K562 (cell line): ENCODE results near the gene ARHGEF33. TPM values are rescaled to one million over a fixed set of nuclear protein-coding genes. Genes with fewer than 3 reads are reported as not detected.

Experiments
- ASH1L ChIP-seq: fragments of 450-650 bp; IDR thresholded peaks from 2 replicates; pipeline ENCODE4 v1.6.1; 2018; ENCODE audit warnings: borderline replicate concordance, mild to moderate bottlenecking, low read depth; ENCODE audit not compliant: partially characterized antibody
- HINFP ChIP-seq: fragments of 450-650 bp; conservative IDR thresholded peaks from 2 replicates; pipeline ENCODE4 v1.6.1; 2016; ENCODE audit warnings: missing genetic modification characterization, low read depth, mild to moderate bottlenecking, control low read depth, missing compliant biosample characterization
- KLF10 ChIP-seq: fragments of 250-450 bp; sonication (Bioruptor Pico); IDR thresholded peaks from 2 replicates; pipeline ENCODE4 v1.6.1; 2021; ENCODE audit warnings: matching md5 sums
- SMAD1 ChIP-seq: fragments of 150-350 bp; IDR thresholded peaks from 2 replicates; pipeline ENCODE4 v1.6.1; 2014; ENCODE audit warnings: low read length, low read depth; ENCODE audit not compliant: partially characterized antibody
- TOE1 ChIP-seq, 2 experiments: fragments of 450-650 bp in 1 of 2; sonication (generic) in 1 of 2; formaldehyde crosslinking in 1 of 2; IDR thresholded peaks; 2 replicates each; pipeline versions ENCODE4 v1.7.1 to v1.8.0; 2016 to 2022; ENCODE audit warnings: borderline replicate concordance in 2 of 2, mild to moderate bottlenecking in 2 of 2, antibody characterized with exemption in 1 of 2, inconsistent platforms in 1 of 2, low read depth in 1 of 2, missing genetic modification reagents in 1 of 2, moderate library complexity in 1 of 2
- ZNF121 ChIP-seq: sonication (generic); formaldehyde crosslinking; conservative IDR thresholded peaks from 2 replicates; pipeline ENCODE4 v1.8.0; 2022; ENCODE audit warnings: missing genetic modification reagents
- ZNF511 ChIP-seq: sonication (generic); formaldehyde crosslinking; IDR thresholded peaks from 2 replicates; pipeline ENCODE4 v1.8.0; 2022; ENCODE audit warnings: mild to moderate bottlenecking, missing genetic modification reagents
- ZNF780A ChIP-seq: fragments of 250-450 bp; sonication (Bioruptor Pico); IDR thresholded peaks from 2 replicates; pipeline ENCODE4 v1.5.0; 2021; ENCODE audit warnings: mild to moderate bottlenecking
- polyA plus RNA-seq, 8 experiments: library from polyadenylated mRNA; depleted of rRNA in 4 of 8; stranded (reverse) in 5 of 8; unstranded in 3 of 8; fragments of >200 nt; fragmentation: Nextera tagmentation in 2 of 8; fragmentation: Illumina TruSeq in 1 of 8; extraction: Ambion mirVana in 2 of 8; extraction: Trizol in 1 of 8; gene quantifications; 2 replicates each; pipeline versions ENCODE4 v1.2.1 to v1.2.3, GENCODE V29; 2011 to 2014; ENCODE audit warnings: inconsistent platforms in 1 of 8, missing spikeins in 1 of 8
- total RNA-seq, 7 experiments: library from RNA; depleted of rRNA in 6 of 7; stranded (reverse); fragments of >200 nt in 6 of 7; fragmentation: Illumina TruSeq in 2 of 7; extraction: Trizol in 2 of 7; gene quantifications; 2 replicates each; pipeline versions ENCODE4 v1.2.1 to v1.2.3, GENCODE V29; 2011 to 2021; ENCODE audit warnings: low replicate concordance in 1 of 7
- TF ChIP-seq, protein P1 (sequence below): sonication (generic); formaldehyde crosslinking; IDR thresholded peaks from 2 replicates; pipeline ENCODE4 v1.8.1; 2023; ENCODE audit warnings: missing genetic modification reagents, mild to moderate bottlenecking, borderline replicate concordance
- TF ChIP-seq, protein P2 (sequence below), 2 experiments: fragments of 450-650 bp; IDR thresholded peaks; 2 replicates each; pipeline ENCODE4 v1.6.1; 2016
- TF ChIP-seq, protein P3 (sequence below): fragments of 250-450 bp; sonication (Bioruptor Pico); IDR thresholded peaks from 2 replicates; pipeline ENCODE4 v1.5.0; 2020; ENCODE audit warnings: mild to moderate bottlenecking, borderline replicate concordance
- TF ChIP-seq, protein P4 (sequence below): sonication (generic); formaldehyde crosslinking; IDR thresholded peaks from 2 replicates; pipeline ENCODE4 v1.8.1; 2023; ENCODE audit warnings: mild to moderate bottlenecking, missing genetic modification reagents

The ARHGEF33 gene
- total and polyA plus RNA-seq, 9 of the 15 experiments (the other 6 are each of a cell fraction or from before 2014, with no cell fraction given) = 0.01 to 0.08 (median 0.03) TPM; not detected in 5

DNA sequence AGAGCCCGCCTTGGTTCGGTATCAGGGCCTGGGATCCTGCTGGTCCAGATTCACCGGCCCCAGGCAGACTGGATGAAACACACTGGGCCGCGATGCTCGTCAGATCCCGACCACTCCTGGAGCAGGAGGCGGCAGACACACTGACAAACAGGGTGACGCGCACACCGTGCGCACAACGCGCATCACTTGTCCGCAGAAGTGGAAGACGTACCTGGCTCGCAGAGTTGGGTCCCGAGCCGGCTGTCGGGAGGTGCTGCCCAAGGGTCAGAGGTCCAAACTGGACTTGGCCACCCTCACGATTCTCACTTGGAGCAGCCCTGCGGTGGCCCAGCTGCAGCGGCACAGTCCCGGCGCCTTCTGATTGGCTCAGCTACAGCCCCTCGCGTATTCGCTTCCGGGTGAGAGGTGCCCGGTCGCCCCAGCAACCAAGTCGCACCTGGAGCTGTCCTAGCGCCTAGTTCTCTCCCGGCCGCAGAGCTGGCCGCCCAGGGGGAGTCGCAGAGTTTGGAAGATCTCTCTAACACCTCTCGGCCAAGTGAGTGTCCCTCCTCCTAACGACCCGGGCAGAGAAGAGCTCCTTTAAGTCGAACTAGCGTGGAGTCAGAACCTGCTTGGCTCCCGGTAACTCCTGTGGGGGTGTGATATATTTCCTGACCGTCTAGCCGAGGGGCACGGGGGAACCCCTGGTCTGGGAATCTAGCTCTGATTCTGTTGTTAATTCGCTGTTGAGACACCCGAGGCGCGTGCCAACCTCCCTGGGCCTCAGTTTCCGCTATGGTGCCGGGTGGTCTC is 13.9 kb upstream of the ARHGEF33 start, which contains the start of the genes DHX57 and MORN2 (continued):
- TF ChIP-seq, protein P1, sequence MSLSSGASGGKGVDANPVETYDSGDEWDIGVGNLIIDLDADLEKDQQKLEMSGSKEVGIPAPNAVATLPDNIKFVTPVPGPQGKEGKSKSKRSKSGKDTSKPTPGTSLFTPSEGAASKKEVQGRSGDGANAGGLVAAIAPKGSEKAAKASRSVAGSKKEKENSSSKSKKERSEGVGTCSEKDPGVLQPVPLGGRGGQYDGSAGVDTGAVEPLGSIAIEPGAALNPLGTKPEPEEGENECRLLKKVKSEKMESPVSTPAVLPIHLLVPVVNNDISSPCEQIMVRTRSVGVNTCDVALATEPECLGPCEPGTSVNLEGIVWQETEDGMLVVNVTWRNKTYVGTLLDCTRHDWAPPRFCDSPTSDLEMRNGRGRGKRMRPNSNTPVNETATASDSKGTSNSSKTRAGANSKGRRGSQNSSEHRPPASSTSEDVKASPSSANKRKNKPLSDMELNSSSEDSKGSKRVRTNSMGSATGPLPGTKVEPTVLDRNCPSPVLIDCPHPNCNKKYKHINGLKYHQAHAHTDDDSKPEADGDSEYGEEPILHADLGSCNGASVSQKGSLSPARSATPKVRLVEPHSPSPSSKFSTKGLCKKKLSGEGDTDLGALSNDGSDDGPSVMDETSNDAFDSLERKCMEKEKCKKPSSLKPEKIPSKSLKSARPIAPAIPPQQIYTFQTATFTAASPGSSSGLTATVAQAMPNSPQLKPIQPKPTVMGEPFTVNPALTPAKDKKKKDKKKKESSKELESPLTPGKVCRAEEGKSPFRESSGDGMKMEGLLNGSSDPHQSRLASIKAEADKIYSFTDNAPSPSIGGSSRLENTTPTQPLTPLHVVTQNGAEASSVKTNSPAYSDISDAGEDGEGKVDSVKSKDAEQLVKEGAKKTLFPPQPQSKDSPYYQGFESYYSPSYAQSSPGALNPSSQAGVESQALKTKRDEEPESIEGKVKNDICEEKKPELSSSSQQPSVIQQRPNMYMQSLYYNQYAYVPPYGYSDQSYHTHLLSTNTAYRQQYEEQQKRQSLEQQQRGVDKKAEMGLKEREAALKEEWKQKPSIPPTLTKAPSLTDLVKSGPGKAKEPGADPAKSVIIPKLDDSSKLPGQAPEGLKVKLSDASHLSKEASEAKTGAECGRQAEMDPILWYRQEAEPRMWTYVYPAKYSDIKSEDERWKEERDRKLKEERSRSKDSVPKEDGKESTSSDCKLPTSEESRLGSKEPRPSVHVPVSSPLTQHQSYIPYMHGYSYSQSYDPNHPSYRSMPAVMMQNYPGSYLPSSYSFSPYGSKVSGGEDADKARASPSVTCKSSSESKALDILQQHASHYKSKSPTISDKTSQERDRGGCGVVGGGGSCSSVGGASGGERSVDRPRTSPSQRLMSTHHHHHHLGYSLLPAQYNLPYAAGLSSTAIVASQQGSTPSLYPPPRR (CRISPR knock-in tag) = no peak
- peak; percentile 80 for TF ChIP-seq TOE1 (IDR thresholded peaks at IDR 0.05; ENCODE audit: borderline replicate concordance)
- TF ChIP-seq TOE1 (CRISPR knock-in tag; IDR thresholded peaks at IDR 0.05; ENCODE audit: borderline replicate concordance, low read depth) = no peak
- no peak for TF ChIP-seq ZNF780A (CRISPR knock-in tag)
- TF ChIP-seq, protein P2, sequence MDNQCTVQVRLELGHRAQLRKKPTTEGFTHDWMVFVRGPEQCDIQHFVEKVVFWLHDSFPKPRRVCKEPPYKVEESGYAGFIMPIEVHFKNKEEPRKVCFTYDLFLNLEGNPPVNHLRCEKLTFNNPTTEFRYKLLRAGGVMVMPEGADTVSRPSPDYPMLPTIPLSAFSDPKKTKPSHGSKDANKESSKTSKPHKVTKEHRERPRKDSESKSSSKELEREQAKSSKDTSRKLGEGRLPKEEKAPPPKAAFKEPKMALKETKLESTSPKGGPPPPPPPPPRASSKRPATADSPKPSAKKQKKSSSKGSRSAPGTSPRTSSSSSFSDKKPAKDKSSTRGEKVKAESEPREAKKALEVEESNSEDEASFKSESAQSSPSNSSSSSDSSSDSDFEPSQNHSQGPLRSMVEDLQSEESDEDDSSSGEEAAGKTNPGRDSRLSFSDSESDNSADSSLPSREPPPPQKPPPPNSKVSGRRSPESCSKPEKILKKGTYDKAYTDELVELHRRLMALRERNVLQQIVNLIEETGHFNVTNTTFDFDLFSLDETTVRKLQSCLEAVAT (IDR thresholded peaks at IDR 0.05) = no peak
- no peak for TF ChIP-seq KLF10 (CRISPR knock-in tag)
- TF ChIP-seq, protein P3, sequence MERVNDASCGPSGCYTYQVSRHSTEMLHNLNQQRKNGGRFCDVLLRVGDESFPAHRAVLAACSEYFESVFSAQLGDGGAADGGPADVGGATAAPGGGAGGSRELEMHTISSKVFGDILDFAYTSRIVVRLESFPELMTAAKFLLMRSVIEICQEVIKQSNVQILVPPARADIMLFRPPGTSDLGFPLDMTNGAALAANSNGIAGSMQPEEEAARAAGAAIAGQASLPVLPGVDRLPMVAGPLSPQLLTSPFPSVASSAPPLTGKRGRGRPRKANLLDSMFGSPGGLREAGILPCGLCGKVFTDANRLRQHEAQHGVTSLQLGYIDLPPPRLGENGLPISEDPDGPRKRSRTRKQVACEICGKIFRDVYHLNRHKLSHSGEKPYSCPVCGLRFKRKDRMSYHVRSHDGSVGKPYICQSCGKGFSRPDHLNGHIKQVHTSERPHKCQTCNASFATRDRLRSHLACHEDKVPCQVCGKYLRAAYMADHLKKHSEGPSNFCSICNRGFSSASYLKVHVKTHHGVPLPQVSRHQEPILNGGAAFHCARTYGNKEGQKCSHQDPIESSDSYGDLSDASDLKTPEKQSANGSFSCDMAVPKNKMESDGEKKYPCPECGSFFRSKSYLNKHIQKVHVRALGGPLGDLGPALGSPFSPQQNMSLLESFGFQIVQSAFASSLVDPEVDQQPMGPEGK (CRISPR knock-in tag) = no peak
- no peak for TF ChIP-seq ASH1L
- no peak for TF ChIP-seq ZNF121 (CRISPR knock-in tag)
- no peak for TF ChIP-seq SMAD1
- 0 out of 2 replicates have a peak, but pooled peaks have one; percentile 17 for TF ChIP-seq ZNF511 (CRISPR knock-in tag)
- TF ChIP-seq HINFP = no peak
- TF ChIP-seq, protein P4, sequence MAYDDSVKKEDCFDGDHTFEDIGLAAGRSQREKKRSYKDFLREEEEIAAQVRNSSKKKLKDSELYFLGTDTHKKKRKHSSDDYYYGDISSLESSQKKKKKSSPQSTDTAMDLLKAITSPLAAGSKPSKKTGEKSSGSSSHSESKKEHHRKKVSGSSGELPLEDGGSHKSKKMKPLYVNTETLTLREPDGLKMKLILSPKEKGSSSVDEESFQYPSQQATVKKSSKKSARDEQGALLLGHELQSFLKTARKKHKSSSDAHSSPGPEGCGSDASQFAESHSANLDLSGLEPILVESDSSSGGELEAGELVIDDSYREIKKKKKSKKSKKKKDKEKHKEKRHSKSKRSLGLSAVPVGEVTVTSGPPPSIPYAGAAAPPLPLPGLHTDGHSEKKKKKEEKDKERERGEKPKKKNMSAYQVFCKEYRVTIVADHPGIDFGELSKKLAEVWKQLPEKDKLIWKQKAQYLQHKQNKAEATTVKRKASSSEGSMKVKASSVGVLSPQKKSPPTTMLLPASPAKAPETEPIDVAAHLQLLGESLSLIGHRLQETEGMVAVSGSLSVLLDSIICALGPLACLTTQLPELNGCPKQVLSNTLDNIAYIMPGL (CRISPR knock-in tag) = no peak
